ENCODE data around the gene DLGAP1. TPM values are rescaled to one million over a fixed set of nuclear protein-coding genes. Genes with fewer than 3 reads are reported as not detected.

Gene DLGAP1
- total and polyA plus RNA-seq, 2 experiments from 2014 or later, result 17.0 to 48.5 TPM

GRCh38 chr18:4391859-4392258 is 63.2 kb downstream of the DLGAP1 start:
- no peaks in the 10 kb centered on the region for H3K27me3 Mint-ChIP-seq (ENCODE audit: insufficient read depth, low read depth, poor library complexity)
- TF ChIP-seq ZNF331 (CRISPR knock-in tag; IDR thresholded peaks at IDR 0.05; ENCODE audit: low read depth) (no peak), ZNF114 (CRISPR knock-in tag; IDR thresholded peaks at IDR 0.05) (no peak), EZH2 (IDR thresholded peaks at IDR 0.05; ENCODE audit: low read depth, unreplicated experiment) (no peak), ETS1 (IDR thresholded peaks at IDR 0.05) (no peak), NANOG (IDR thresholded peaks at IDR 0.05; ENCODE audit: borderline replicate concordance) (no peak), ZNF462 (CRISPR knock-in tag; IDR thresholded peaks at IDR 0.05) (no peak), REST (IDR thresholded peaks at IDR 0.05; ENCODE audit: unreplicated experiment) (no peak), JUNB (IDR thresholded peaks at IDR 0.05; ENCODE audit: unreplicated experiment) (no peak), CREB1 (CRISPR knock-in tag; IDR thresholded peaks at IDR 0.05; ENCODE audit: low read depth) (no peak), POLR2AphosphoS5 (IDR thresholded peaks at IDR 0.05; ENCODE audit: low read depth) (no peak), STAT1 (IDR thresholded peaks at IDR 0.05; ENCODE audit: unreplicated experiment) (no peak), CTCF (conservative IDR thresholded peaks at IDR 0.05; ENCODE audit: low read depth in 2 of 2) (no peak), EZH2phosphoT487 (IDR thresholded peaks at IDR 0.05; ENCODE audit: unreplicated experiment) (no peak)
- Histone ChIP-seq H3K27ac (ENCODE audit: low read depth) (no peak overlapping the region), H4K20me1 (replicated peaks; ENCODE audit: insufficient read depth) (peaks cover 3% of the 10 kb centered on the region; the same call in 1 of the 2 replicates), H3K4me2 (no peak overlapping the region), H3K4me3 (no peak overlapping the region), H3K79me2 (replicated peaks; ENCODE audit: insufficient read depth) (peaks cover 11% of the 10 kb centered on the region; the same call in 1 of the 2 replicates), H3K27me3 (ENCODE audit: insufficient read depth) (no peaks in the 10 kb centered on the region), H3K36me3 (ENCODE audit: insufficient read depth) (no peaks in the 10 kb centered on the region), H3K9me2 (ENCODE audit: insufficient read depth) (0 out of 2 replicates have a peak, but pooled peaks cover 2% of the 10 kb centered on the region), H3F3A (replicated peaks; ENCODE audit: low read depth) (no peaks in the 10 kb centered on the region), H2AFZ (no peak overlapping the region), H3K4me1 (ENCODE audit: insufficient read depth) (no peaks in the 10 kb centered on the region)
- DNase-seq (ENCODE audit: low spot score) (no peak), ATAC-seq (no peak)
- H3K36me3 Mint-ChIP-seq (ENCODE audit: low read depth), result no peaks in the 10 kb centered on the region
- peaks cover 18% of the 10 kb centered on the region for H3K4me1 Mint-ChIP-seq
- H3K9me3 Mint-ChIP-seq, result no peaks in the 10 kb centered on the region
- no peak overlapping the region for H3K27ac Mint-ChIP-seq
- H3K4me3 Mint-ChIP-seq, result no peak overlapping the region

All from GM23338 (cell line).